H1 (cell line): ENCODE measurements around the gene ZDHHC19. TPM values are rescaled to one million over a fixed set of nuclear protein-coding genes. Genes with fewer than 3 reads are reported as not detected.
A peak's percentile ranks its signal among the peaks of the same experiment; 100 is the strongest.

Experiments
- CTCF ChIA-PET: fragments of 300-600 bp; sonication (Branson Sonifier 250); formaldehyde crosslinking; loops from one replicate; lab custom pipeline; 2021; ENCODE audit not compliant: partially characterized antibody; lab: Charles Lee
- POLR2A ChIA-PET: fragments of 300-600 bp; sonication (Branson Sonifier 250); formaldehyde crosslinking; loops from one replicate; lab custom pipeline; 2021; ENCODE audit warnings: inconsistent platforms; ENCODE audit not compliant: partially characterized antibody; lab: Charles Lee
- DNase-seq, 2 experiments: peaks; one replicate each; pipeline versions ENCODE4 v3.0.0 to v3.0.0-alpha.2; 2010 to 2022; ENCODE audit warnings: low spot score in 2 of 2, low read depth in 1 of 2, mixed read lengths in 1 of 2
- FAIRE-seq: peaks from 2 replicates; lab custom pipeline; 2011; peaks lifted over from hg19 to GRCh38; lab: Jason Lieb, UNC
- H2AFZ ChIP-seq: 2 replicates; pipeline ENCODE4 v1.8.1; 2012; ENCODE audit warnings: low read length, inconsistent platforms
- H2AK5ac ChIP-seq: 2 replicates; pipeline ENCODE4 v1.6.1; 2013; ENCODE audit warnings: low read depth, low read length
- H2BK120ac ChIP-seq: replicated peaks from 2 replicates; pipeline ENCODE3; 2013; ENCODE audit warnings: low read depth, low read length, inconsistent platforms
- H2BK12ac ChIP-seq: 2 replicates; pipeline ENCODE4 v1.6.1; 2013; ENCODE audit warnings: low read depth, low read length
- H2BK15ac ChIP-seq: 2 replicates; pipeline ENCODE4 v1.6.1; 2013; ENCODE audit warnings: low read length
- H2BK20ac ChIP-seq: 2 replicates; pipeline ENCODE4 v1.6.1; 2013; ENCODE audit warnings: low read length
- H2BK5ac ChIP-seq: 2 replicates; pipeline ENCODE4 v1.6.1; 2013; ENCODE audit warnings: low read depth, low read length
- H3K14ac ChIP-seq: 2 replicates; pipeline ENCODE4 v1.6.1; 2013; ENCODE audit warnings: inconsistent platforms; ENCODE audit not compliant: insufficient read length
- H3K18ac ChIP-seq: 2 replicates; pipeline ENCODE4 v1.6.1; 2013; ENCODE audit warnings: low read length; ENCODE audit errors: extremely low read depth
- H3K23ac ChIP-seq: 2 replicates; pipeline ENCODE4 v1.6.1; 2013; ENCODE audit warnings: inconsistent platforms; ENCODE audit not compliant: insufficient read length
- H3K23me2 ChIP-seq: 2 replicates; pipeline ENCODE4 v1.6.1; 2013; ENCODE audit warnings: low read depth, low read length
- H3K27ac ChIP-seq: 2 replicates; pipeline ENCODE4 v1.6.1; 2011; ENCODE audit warnings: low read depth, low read length, inconsistent platforms
- H3K27me3 ChIP-seq, 4 experiments: replicated peaks in 1 of 4; 1 replicate in 1 of 4; 2 replicates in 3 of 4; pipeline versions ENCODE4 v1.6.1 to v1.8.1; 2011 to 2013; ENCODE audit warnings: low read length in 3 of 4, mild to moderate bottlenecking in 3 of 4, inconsistent platforms in 2 of 4, mixed read lengths in 2 of 4, moderate library complexity in 1 of 4; ENCODE audit not compliant: control insufficient read depth in 3 of 4, insufficient read depth in 3 of 4; ENCODE audit errors: extremely low read depth in 1 of 4
- H3K36me3 ChIP-seq, 4 experiments: 2 replicates each; pipeline versions ENCODE4 v1.6.1 to v1.8.1; 2011 to 2013; ENCODE audit warnings: mild to moderate bottlenecking in 4 of 4, low read length in 3 of 4, moderate library complexity in 2 of 4, control low read depth in 1 of 4, inconsistent platforms in 1 of 4; ENCODE audit not compliant: insufficient read depth in 4 of 4, control insufficient read depth in 2 of 4
- H3K4ac ChIP-seq: replicated peaks from 2 replicates; pipeline ENCODE3; 2013; ENCODE audit warnings: low read length, low read depth, mixed read lengths, inconsistent platforms; ENCODE audit not compliant: insufficient read length
- H3K4me1 ChIP-seq, 4 experiments: replicated peaks in 1 of 4; 1 replicate in 1 of 4; 2 replicates in 3 of 4; pipeline versions ENCODE4 v1.6.1 to v1.8.1; 2011 to 2013; ENCODE audit warnings: low read length in 3 of 4, inconsistent platforms in 2 of 4, mixed read lengths in 1 of 4; ENCODE audit not compliant: insufficient read depth in 4 of 4, control insufficient read depth in 3 of 4
- H3K4me2 ChIP-seq, 2 experiments: 2 replicates each; pipeline versions ENCODE4 v1.6.1 to v1.8.1; 2011 to 2013; ENCODE audit warnings: low read depth in 2 of 2, low read length in 2 of 2, control low read depth in 1 of 2, inconsistent platforms in 1 of 2, mild to moderate bottlenecking in 1 of 2; ENCODE audit not compliant: insufficient read depth in 1 of 2
- H3K4me3 ChIP-seq, 4 experiments: fragments of 200-600, 300-600 bp in 1 of 4; sonication (generic), shearing (Covaris generic), sonication (Bioruptor Twin) in 1 of 4; 2 replicates each; pipeline versions ENCODE4 v1.5.1 to v1.8.1; 2011 to 2016; ENCODE audit warnings: low read length in 4 of 4, low read depth in 3 of 4, control low read depth in 2 of 4, inconsistent platforms in 2 of 4, mild to moderate bottlenecking in 2 of 4, mixed read lengths in 1 of 4, moderate library complexity in 1 of 4; ENCODE audit not compliant: insufficient read depth in 2 of 4; ENCODE audit errors: extremely low read depth in 1 of 4
- H3K56ac ChIP-seq: replicated peaks from 2 replicates; pipeline ENCODE3; 2013; ENCODE audit warnings: low read depth, mild to moderate bottlenecking, mixed read lengths, low read length, inconsistent platforms; ENCODE audit not compliant: insufficient read length
- H3K79me1 ChIP-seq: 2 replicates; pipeline ENCODE4 v1.6.1; 2013; ENCODE audit warnings: low read depth, low read length, control low read depth
- H3K79me2 ChIP-seq, 2 experiments: 2 replicates each; pipeline versions ENCODE4 v1.6.1 to v1.8.1; 2012 to 2013; ENCODE audit warnings: low read length in 2 of 2, mild to moderate bottlenecking in 2 of 2, inconsistent platforms in 1 of 2; ENCODE audit not compliant: insufficient read depth in 2 of 2, control insufficient read depth in 1 of 2
- H3K9ac ChIP-seq, 4 experiments: replicated peaks in 1 of 4; 1 replicate in 1 of 4; 2 replicates in 3 of 4; pipeline versions ENCODE4 v1.6.1 to v1.8.1; 2011 to 2013; ENCODE audit warnings: low read depth in 3 of 4, low read length in 3 of 4, control low read depth in 2 of 4, mild to moderate bottlenecking in 2 of 4, moderate library complexity in 2 of 4, inconsistent platforms in 1 of 4; ENCODE audit errors: extremely low read depth in 1 of 4
- H3K9me3 ChIP-seq, 2 experiments: 2 replicates each; pipeline versions ENCODE4 v1.6.1 to v1.8.1; 2012 to 2013; ENCODE audit warnings: mild to moderate bottlenecking in 2 of 2, moderate library complexity in 2 of 2, control low read depth in 1 of 2, inconsistent platforms in 1 of 2, low read depth in 1 of 2, low read length in 1 of 2, mixed read lengths in 1 of 2; ENCODE audit not compliant: insufficient read depth in 2 of 2
- H4K20me1 ChIP-seq, 2 experiments: replicated peaks in 1 of 2; 2 replicates each; pipeline versions ENCODE3 to v1.8.1; 2011 to 2013; ENCODE audit warnings: inconsistent platforms in 2 of 2, low read length in 2 of 2, mild to moderate bottlenecking in 1 of 2; ENCODE audit not compliant: insufficient read depth in 2 of 2, control insufficient read depth in 1 of 2
- H4K5ac ChIP-seq: 2 replicates; pipeline ENCODE4 v1.6.1; 2013; ENCODE audit warnings: low read length, low read depth, mixed read lengths, inconsistent platforms; ENCODE audit not compliant: insufficient read length
- H4K8ac ChIP-seq: 2 replicates; pipeline ENCODE4 v1.8.0; 2013; ENCODE audit warnings: mild to moderate bottlenecking, moderate library complexity, low read length, inconsistent platforms; ENCODE audit not compliant: insufficient read depth; ENCODE audit errors: extremely low read depth
- H4K91ac ChIP-seq: replicated peaks from 2 replicates; pipeline ENCODE3; 2013; ENCODE audit warnings: low read length, mixed read lengths, inconsistent platforms; ENCODE audit not compliant: insufficient read length
- CHD1 ChIP-seq: IDR thresholded peaks from 2 replicates; pipeline ENCODE4 v1.6.1; 2012; ENCODE audit warnings: low read depth, low read length, improper control_type of control experiment
- CHD2 ChIP-seq: IDR thresholded peaks from 2 replicates; pipeline ENCODE4 v1.6.1; 2012; ENCODE audit warnings: low read length, improper control_type of control experiment
- EZH2 ChIP-seq: fragments of 200-600 bp; sonication (generic); IDR thresholded peaks from 2 replicates; pipeline ENCODE4 v1.7.1; 2012; ENCODE audit warnings: low read depth, mild to moderate bottlenecking, moderate library complexity, low read length, inconsistent platforms; ENCODE audit not compliant: severe bottlenecking
- RNF2 ChIP-seq: fragments of 200-900, 300-1000 bp; sonication (generic); IDR thresholded peaks from 2 replicates; pipeline ENCODE4 v1.7.1; 2016; ENCODE audit warnings: borderline replicate concordance, low read depth, mild to moderate bottlenecking, antibody characterized with exemption, low read length; ENCODE audit not compliant: poor library complexity, severe bottlenecking; ENCODE audit errors: missing control alignments
- SAP30 ChIP-seq: fragments of 300-600 bp; sonication (generic); IDR thresholded peaks from 2 replicates; pipeline ENCODE4 v1.7.1; 2012; ENCODE audit warnings: low read length, moderate library complexity, mild to moderate bottlenecking, inconsistent platforms; ENCODE audit not compliant: insufficient read depth, insufficient replicate concordance
- TEAD4 ChIP-seq: IDR thresholded peaks from 2 replicates; pipeline ENCODE4 v1.6.1; 2012; ENCODE audit warnings: low read depth, low read length, inconsistent platforms, mixed read lengths
- WGBS, 2 experiments: shearing (Covaris generic) in 1 of 2; methylation state at CpG; one replicate each; pipeline versions ENCODE4 v1.1.6 to v1.1.7; 2013 to 2015; ENCODE audit warnings: low lambda C conversion rate in 2 of 2, mixed read lengths in 2 of 2, inconsistent platforms in 1 of 2, low coverage in 1 of 2, missing lambda C conversion rate in 1 of 2; ENCODE audit not compliant: insufficient replicate concordance in 2 of 2, insufficient coverage in 1 of 2, insufficient read length in 1 of 2; ENCODE audit errors: extremely low coverage in 1 of 2, missing lambda C conversion rate in 1 of 2; 5-methylcytosine and 5-hydroxymethylcytosine counted together
- polyA plus RNA-seq, 7 experiments: library from polyadenylated mRNA; depleted of rRNA in 3 of 7; stranded (reverse) in 5 of 7; unstranded in 2 of 7; fragments of >200 nt in 5 of 7; fragments of 200-250 nt in 2 of 7; gene quantifications; 1 replicate in 5 of 7; 2 replicates in 1 of 7; 4 replicates in 1 of 7; pipeline versions ENCODE4 v1.2.1 to v1.2.3, GENCODE V29; 2011 to 2013; ENCODE audit warnings: missing spikeins in 2 of 7, mixed read lengths in 2 of 7
- total RNA-seq: library from RNA; stranded (reverse); fragmentation: NEBNext Ultra II Directional; extraction: Animal tissue kit (Norgen Biotek cat#: 25700); gene quantifications from 2 replicates; pipeline ENCODE4 v1.2.1, GENCODE V29; 2021

ZDHHC19 gene
- total and polyA plus RNA-seq, 2 of the 8 experiments (the other 6 are each of a cell fraction or from before 2014, with no cell fraction given) = 2.5 to 4.1 TPM

- POLR2A ChIA-PET = no interaction called here
- Histone ChIP-seq H3K36me3 (no peaks in the 10 kb centered on the region; a peak in 1 of 8 replicates), H4K91ac (no peak overlapping the region), H3K23me2 (peaks cover 10% of the 10 kb centered on the region; the same call in 1 of the 2 replicates), H3K14ac (no peak overlapping the region), H3K23ac (no peak overlapping the region), H2BK12ac (no peak overlapping the region), H3K9ac (no peak overlapping the region), H3K27me3 (no peaks in the 10 kb centered on the region), H2AK5ac (no peak overlapping the region), H3K4ac (no peak overlapping the region), H3K4me3 (no peak overlapping the region)
- 90% methylated on average over 6 of the region's 6 CpGs; no CpG with 5 or more reads in 1 of the 2 experiments for WGBS, 2 experiments
- no peak for TF ChIP-seq RNF2
- no peak for TF ChIP-seq EZH2
- no peak for TF ChIP-seq CHD2
- no peak for TF ChIP-seq TEAD4
- TF ChIP-seq SAP30 = no peak
- no peak for TF ChIP-seq CHD1
- TF ChIP-seq, all 59 proteins: peak for 0
- Histone ChIP-seq H4K20me1 (peaks cover 0 to 7% of the 10 kb centered on the region in 2 experiments), H3K56ac (no peak overlapping the region), H3K9me3 (no peaks in the 10 kb centered on the region), H2BK15ac (0 out of 2 replicates have a peak overlapping the region, but pooled peaks have one; percentile 46), H3K79me2 (peaks cover 0 to 5% of the 10 kb centered on the region in 2 experiments; a peak in 1 of 4 replicates), H3K27ac (no peak overlapping the region), H2BK20ac (no peak overlapping the region), H2AFZ (no peak overlapping the region), H3K4me1 (peaks cover 0 to 9% (median 5%) of the 10 kb centered on the region in 4 experiments; a peak in 5 of 7 replicates), H3K4me2 (no peak overlapping the region), H3K79me1 (no peaks in the 10 kb centered on the region), H2BK5ac (no peak overlapping the region), H3K18ac (no peak overlapping the region), H2BK120ac (no peak overlapping the region), H4K5ac (no peak overlapping the region), H4K8ac (no peak overlapping the region)
- CTCF ChIA-PET = interaction anchor here (1.2 kb wide), 1 partner anchor 29 kb away, joined by 3 read pairs; no protein-coding TSS in a partner anchor
- FAIRE-seq (no peak), DNase-seq (no peak)
Measured at GRCh38 chr3:196163212-196163611, 48.0 kb downstream of the ZDHHC19 start.
